Lung (tissue), 12 donors: ENCODE data around the gene FZD4. TPM values are rescaled to one million over a fixed set of nuclear protein-coding genes. Genes with fewer than 3 reads are reported as not detected.

Experiments used
- ATAC-seq: fragments of 200-7000 bp; cut with Tn5 transposase; one replicate; pipeline ENCODE4 v1.9.1; 2020; ENCODE audit warnings: moderate number of reproducible peaks; ENCODE audit not compliant: insufficient read depth, low FRiP score
- DNase-seq, 3 donors: peaks; one replicate each; pipeline ENCODE4 v3.0.0-alpha.2; 2013 to 2017
- H3K27ac ChIP-seq, 2 donors: one replicate each; pipeline ENCODE4 v1.5.1; 2013; ENCODE audit warnings: mild to moderate bottlenecking in 2 of 2, moderate library complexity in 2 of 2, control low read depth in 1 of 2, inconsistent platforms in 1 of 2, low read depth in 1 of 2, low read length in 1 of 2
- H3K27me3 ChIP-seq, 3 donors: one replicate each; pipeline ENCODE4 v1.5.1; 2013; ENCODE audit warnings: low read length in 2 of 3; ENCODE audit not compliant: control insufficient read depth in 3 of 3, insufficient read depth in 3 of 3
- H3K36me3 ChIP-seq, 4 donors: one replicate each; pipeline ENCODE4 v1.5.1; 2013; ENCODE audit warnings: low read length in 4 of 4, mild to moderate bottlenecking in 1 of 4, moderate library complexity in 1 of 4; ENCODE audit not compliant: control insufficient read depth in 4 of 4, insufficient read depth in 4 of 4
- H3K4me1 ChIP-seq, 5 donors: one replicate each; pipeline ENCODE4 v1.5.1; 2013; ENCODE audit warnings: low read length in 5 of 5, mild to moderate bottlenecking in 2 of 5, moderate library complexity in 1 of 5; ENCODE audit not compliant: control insufficient read depth in 5 of 5, insufficient read depth in 5 of 5
- H3K4me3 ChIP-seq: one replicate; pipeline ENCODE4 v1.5.1; 2013; ENCODE audit warnings: mild to moderate bottlenecking, control low read depth, moderate library complexity
- H3K9ac ChIP-seq, 2 donors: one replicate each; pipeline ENCODE4 v1.5.1; 2013; ENCODE audit warnings: low read length in 2 of 2, control low read depth in 1 of 2; ENCODE audit not compliant: insufficient read depth in 1 of 2
- H3K9me3 ChIP-seq, 4 donors: one replicate each; pipeline ENCODE4 v1.5.1; 2013; ENCODE audit warnings: low read length in 3 of 4, mild to moderate bottlenecking in 1 of 4, moderate library complexity in 1 of 4; ENCODE audit not compliant: control insufficient read depth in 4 of 4, insufficient read depth in 3 of 4
- WGBS, 2 donors: extraction: QIAGEN DNeasy Blood & Tissue Kit; methylation state at CpG; one replicate each; pipeline ENCODE4 v1.1.7; 2013; 5-methylcytosine and 5-hydroxymethylcytosine counted together
- polyA plus RNA-seq, 2 donors: library from polyadenylated mRNA; stranded (reverse); fragments of 200-250 nt; gene quantifications; one replicate each; pipeline ENCODE4 v1.2.1, GENCODE V29; 2013
- total RNA-seq, 2 donors: library from RNA; depleted of rRNA in 1 of 2; stranded (reverse); fragments of >200 nt in 1 of 2; gene quantifications; one replicate each; pipeline ENCODE4 v1.2.1, GENCODE V29; 2014 to 2021
- TF ChIP-seq, protein P1 (sequence below): IDR thresholded peaks from 2 replicates; pipeline ENCODE4 v1.5.1; 2012; ENCODE audit warnings: mild to moderate bottlenecking; ENCODE audit errors: control extremely low read depth, extremely low read depth
- donor health status: control.
- donor health status: control.
- donor health status: Bipolar disorder and iron deficiency.
- donor health status: healthy.
- donor health status: DM: yes; HTN: yes; CAD: no.

The FZD4 gene
- total and polyA plus RNA-seq, 4 donors: 12.0 to 40.0 (median 20.9) TPM

- Histone ChIP-seq H3K9ac (no peak overlapping the region), H3K36me3 (peaks cover 0 to 3% (median 0%) of the 10 kb centered on the region in 4 donors), H3K9me3 (no peaks in the 10 kb centered on the region), H3K4me3 (no peak overlapping the region), H3K4me1 (peaks cover 0 to 10% (median 0%) of the 10 kb centered on the region in 5 donors), H3K27me3 (no peaks in the 10 kb centered on the region), H3K27ac (no peak overlapping the region)
- TF ChIP-seq, protein P1, sequence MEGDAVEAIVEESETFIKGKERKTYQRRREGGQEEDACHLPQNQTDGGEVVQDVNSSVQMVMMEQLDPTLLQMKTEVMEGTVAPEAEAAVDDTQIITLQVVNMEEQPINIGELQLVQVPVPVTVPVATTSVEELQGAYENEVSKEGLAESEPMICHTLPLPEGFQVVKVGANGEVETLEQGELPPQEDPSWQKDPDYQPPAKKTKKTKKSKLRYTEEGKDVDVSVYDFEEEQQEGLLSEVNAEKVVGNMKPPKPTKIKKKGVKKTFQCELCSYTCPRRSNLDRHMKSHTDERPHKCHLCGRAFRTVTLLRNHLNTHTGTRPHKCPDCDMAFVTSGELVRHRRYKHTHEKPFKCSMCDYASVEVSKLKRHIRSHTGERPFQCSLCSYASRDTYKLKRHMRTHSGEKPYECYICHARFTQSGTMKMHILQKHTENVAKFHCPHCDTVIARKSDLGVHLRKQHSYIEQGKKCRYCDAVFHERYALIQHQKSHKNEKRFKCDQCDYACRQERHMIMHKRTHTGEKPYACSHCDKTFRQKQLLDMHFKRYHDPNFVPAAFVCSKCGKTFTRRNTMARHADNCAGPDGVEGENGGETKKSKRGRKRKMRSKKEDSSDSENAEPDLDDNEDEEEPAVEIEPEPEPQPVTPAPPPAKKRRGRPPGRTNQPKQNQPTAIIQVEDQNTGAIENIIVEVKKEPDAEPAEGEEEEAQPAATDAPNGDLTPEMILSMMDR: no peak
- DNase-seq (no peak), ATAC-seq (no peak)
- 92 to 96% methylated on average over 3 of the region's 3 CpGs for WGBS, 2 donors
Observed at GRCh38 chr11:86901599-86901998, 53.6 kb downstream of the FZD4 start.

DNA sequence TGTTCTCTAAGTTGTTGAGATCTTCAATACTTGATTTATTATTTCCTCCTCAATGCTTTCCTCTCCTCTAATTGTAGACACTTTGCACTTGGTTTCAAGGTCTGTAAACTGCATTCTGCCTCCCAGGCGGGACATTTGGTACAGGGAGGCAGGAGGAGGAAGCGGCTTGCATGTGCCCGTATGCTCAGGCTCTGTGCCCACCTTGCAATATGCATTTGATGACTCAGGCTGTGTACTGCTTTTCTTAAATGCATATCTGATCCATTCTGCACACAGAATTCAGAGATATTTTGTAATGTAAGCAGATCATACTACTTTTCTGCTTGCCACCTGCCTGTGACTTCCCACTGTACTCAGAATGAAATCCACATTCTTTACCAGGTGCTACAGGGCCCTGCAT lies 55.0 kb downstream of the FZD4 start:
- Histone ChIP-seq H3K27ac (no peak overlapping the region), H3K9me3 (no peaks in the 10 kb centered on the region), H3K27me3 (no peaks in the 10 kb centered on the region), H3K4me3 (no peak overlapping the region), H3K4me1 (peaks cover 0 to 8% (median 0%) of the 10 kb centered on the region in 5 donors), H3K36me3 (peaks cover 0 to 3% (median 0%) of the 10 kb centered on the region in 4 donors), H3K9ac (no peak overlapping the region)
- WGBS, 2 donors: 88 to 97% methylated on average over 3 of the region's 3 CpGs
- TF ChIP-seq, protein P1: no peak
- DNase-seq (no peak), ATAC-seq (no peak)

- H3K27ac ChIP-seq: no peak overlapping the region
- no peak overlapping the region for H3K4me3 ChIP-seq
- H3K9me3 ChIP-seq: no peaks in the 10 kb centered on the region
- TF ChIP-seq, protein P1: no peak
- H3K27me3 ChIP-seq: no peaks in the 10 kb centered on the region
- 94 to 100% methylated on average over 1 of the region's 1 CpG for WGBS, 2 donors
- peaks cover 0 to 7% (median 0%) of the 10 kb centered on the region in 5 donors for H3K4me1 ChIP-seq
- peaks cover 0 to 3% (median 0%) of the 10 kb centered on the region in 4 donors for H3K36me3 ChIP-seq
- H3K9ac ChIP-seq: no peak overlapping the region
- no peak for ATAC-seq
- DNase-seq: no peak
Observed at GRCh38 chr11:86898689-86899088, 56.5 kb downstream of the FZD4 start.

GRCh38 chr11:86896441-86896841 lies 58.8 kb downstream of the FZD4 start:
- H3K4me1 ChIP-seq: peaks cover 0 to 7% (median 0%) of the 10 kb centered on the region in 5 donors
- H3K27ac ChIP-seq: no peak overlapping the region
- TF ChIP-seq, protein P1: no peak
- ATAC-seq: no peak
- peaks cover 0 to 4% (median 0%) of the 10 kb centered on the region in 4 donors for H3K36me3 ChIP-seq
- peak in 2 of 3 donors; percentile 56 to 72 for DNase-seq
- H3K27me3 ChIP-seq: no peaks in the 10 kb centered on the region
- H3K4me3 ChIP-seq: no peak overlapping the region
- H3K9ac ChIP-seq: peak overlapping the region in 1 of 2 donors; percentile 36
- H3K9me3 ChIP-seq: no peaks in the 10 kb centered on the region
- WGBS, 2 donors: 65 to 82% methylated on average over 5 of the region's 5 CpGs
